Keratinocyte (primary cell): ENCODE data around the gene GATA2. TPM values are rescaled to one million over a fixed set of nuclear protein-coding genes. Genes with fewer than 3 reads are reported as not detected.

Experiments used
- DNase-seq: peaks from one replicate; pipeline ENCODE4 v3.0.0-alpha.2; 2011; ENCODE audit warnings: low read depth, missing footprints, low spot score
- FAIRE-seq: peaks from 2 replicates; lab custom pipeline; 2011; peaks lifted over from hg19 to GRCh38; lab: Jason Lieb, UNC
- H2AFZ ChIP-seq: 2 replicates; pipeline ENCODE4 v1.6.0; 2012; ENCODE audit warnings: low read length, control low read depth, inconsistent platforms; ENCODE audit not compliant: control insufficient read depth
- H3K27ac ChIP-seq: 2 replicates; pipeline ENCODE4 v1.5.1; 2011; ENCODE audit warnings: low read length; ENCODE audit not compliant: control insufficient read depth, insufficient read depth
- H3K27me3 ChIP-seq: 3 replicates; pipeline ENCODE4 v1.6.0; 2011; ENCODE audit warnings: low read length; ENCODE audit not compliant: control insufficient read depth, insufficient read depth; ENCODE audit errors: extremely low read depth
- H3K36me3 ChIP-seq, 2 experiments: 2 replicates in 1 of 2; 3 replicates in 1 of 2; pipeline ENCODE4 v1.5.1; 2011; ENCODE audit warnings: low read length in 2 of 2, mild to moderate bottlenecking in 1 of 2; ENCODE audit not compliant: control insufficient read depth in 2 of 2, insufficient read depth in 2 of 2; ENCODE audit errors: extremely low read depth in 1 of 2
- H3K4me1 ChIP-seq: 3 replicates; pipeline ENCODE4 v1.5.1; 2011; ENCODE audit warnings: low read length; ENCODE audit not compliant: control insufficient read depth, insufficient read depth; ENCODE audit errors: extremely low read depth
- H3K4me2 ChIP-seq: 3 replicates; pipeline ENCODE4 v1.6.0; 2011; ENCODE audit warnings: low read depth, low read length; ENCODE audit not compliant: control insufficient read depth, insufficient read depth; ENCODE audit errors: extremely low read depth
- H3K4me3 ChIP-seq, 3 experiments: fragments of 200-600 bp in 1 of 3; sonication (generic) in 1 of 3; 2 replicates in 2 of 3; 3 replicates in 1 of 3; pipeline ENCODE4 v1.5.1; 2011 to 2016; ENCODE audit warnings: low read length in 3 of 3, mild to moderate bottlenecking in 3 of 3, control low read depth in 2 of 3, inconsistent platforms in 1 of 3, low read depth in 1 of 3, mixed read lengths in 1 of 3, mixed run types in 1 of 3, moderate library complexity in 1 of 3; ENCODE audit not compliant: control insufficient read depth in 2 of 3, insufficient read depth in 2 of 3; ENCODE audit errors: extremely low read depth in 1 of 3
- H3K79me2 ChIP-seq: 2 replicates; pipeline ENCODE4 v1.6.0; 2012; ENCODE audit warnings: low read length; ENCODE audit not compliant: control insufficient read depth, insufficient read depth
- H3K9ac ChIP-seq: 3 replicates; pipeline ENCODE4 v1.6.0; 2011; ENCODE audit warnings: low read length; ENCODE audit not compliant: control insufficient read depth, insufficient read depth; ENCODE audit errors: extremely low read depth
- H3K9me1 ChIP-seq: 3 replicates; pipeline ENCODE4 v1.6.0; 2011; ENCODE audit warnings: low read length; ENCODE audit not compliant: control insufficient read depth, insufficient read depth; ENCODE audit errors: extremely low read depth
- H3K9me3 ChIP-seq: 2 replicates; pipeline ENCODE4 v1.5.1; 2012; ENCODE audit warnings: low read depth, low read length; ENCODE audit not compliant: control insufficient read depth
- H4K20me1 ChIP-seq: 3 replicates; pipeline ENCODE4 v1.6.0; 2011; ENCODE audit warnings: low read length; ENCODE audit not compliant: control insufficient read depth, insufficient read depth; ENCODE audit errors: extremely low read depth
- CTCF ChIP-seq, 3 experiments: IDR thresholded peaks in 1 of 3; conservative IDR thresholded peaks in 1 of 3; optimal IDR thresholded peaks in 1 of 3; 2 replicates in 2 of 3; 3 replicates in 1 of 3; pipeline versions ENCODE3 to v1.5.1; 2011; ENCODE audit warnings: low read length in 3 of 3, mild to moderate bottlenecking in 3 of 3, moderate library complexity in 2 of 3, control low read depth in 1 of 3, inconsistent platforms in 1 of 3; ENCODE audit not compliant: insufficient read depth in 2 of 3; ENCODE audit errors: extremely low read depth in 1 of 3
- EZH2 ChIP-seq: IDR thresholded peaks from one replicate; pipeline ENCODE4 v1.6.1; 2012; ENCODE audit warnings: inconsistent platforms, mild to moderate bottlenecking, low read length, moderate library complexity
- dilution Hi-C: fragments of 300-500 bp; cut with MboI; formaldehyde crosslinking; loops from one replicate; pipeline ENCODE4 v1.7.0; 2020; ENCODE audit warnings: low sequenced_read_pairs; ENCODE audit not compliant: extremely low pct_ligation_motif_present
- polyA plus RNA-seq, 5 experiments: library from polyadenylated mRNA; depleted of rRNA in 3 of 5; stranded (reverse) in 3 of 5; stranded (forward) in 1 of 5; unstranded in 1 of 5; fragments of >200 nt; gene quantifications; 1 replicate in 1 of 5; 2 replicates in 3 of 5; 3 replicates in 1 of 5; pipeline versions ENCODE4 v1.2.1 to v1.2.3, GENCODE V29; 2011 to 2012; ENCODE audit warnings: missing spikeins in 2 of 5, low read depth in 1 of 5, low replicate concordance in 1 of 5

Gene GATA2
- polyA plus RNA-seq, 1 donor (not counting 4 experiments of a cell fraction or from before 2014, with no cell fraction given), result not detected

DNA sequence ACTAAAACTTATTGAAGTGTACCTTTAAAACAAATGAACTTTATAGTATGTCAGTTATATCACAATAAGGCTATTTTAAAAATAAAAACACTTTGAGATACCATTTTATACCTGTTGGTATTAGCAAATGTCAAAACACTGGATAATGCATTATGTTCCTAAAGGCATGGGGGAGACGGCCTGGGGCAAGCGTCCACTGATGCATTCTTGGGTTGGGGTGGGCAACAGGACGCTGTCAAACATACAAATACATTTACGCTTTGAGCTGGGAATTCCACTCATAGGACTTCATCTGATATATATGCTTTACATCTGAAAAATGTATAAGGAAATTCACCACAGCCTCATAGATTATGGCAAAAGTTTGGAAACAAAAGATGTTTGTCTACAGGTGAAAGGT is 7.6 kb upstream of the GATA2 start:
- H3K4me2 ChIP-seq, result no peak overlapping the region
- no peaks in the 10 kb centered on the region for H3K9me3 ChIP-seq
- H3K27me3 ChIP-seq, result peaks cover 44% of the 10 kb centered on the region
- dilution Hi-C loops, result no loop called here
- no peaks in the 10 kb centered on the region for H3K9me1 ChIP-seq
- H3K9ac ChIP-seq, result no peak overlapping the region
- H4K20me1 ChIP-seq, result peaks cover 2% of the 10 kb centered on the region
- no peaks in the 10 kb centered on the region for H3K79me2 ChIP-seq
- no peaks in the 10 kb centered on the region for H3K36me3 ChIP-seq
- TF ChIP-seq CTCF (optimal IDR thresholded peaks at IDR 0.05 in 1 of 3, IDR thresholded peaks at IDR 0.05 in 1 of 3, conservative IDR thresholded peaks at IDR 0.05 in 1 of 3; ENCODE audit: extremely low read depth in 1 of 3, insufficient read depth in 2 of 3, low read length in 3 of 3) (no peak), EZH2 (no peak)
- no peaks in the 10 kb centered on the region for H3K4me1 ChIP-seq
- H3K4me3 ChIP-seq, result no peak overlapping the region
- DNase-seq (no peak), FAIRE-seq (no peak)
- H3K27ac ChIP-seq, result no peak overlapping the region
- H2AFZ ChIP-seq, result no peak overlapping the region

GRCh38 chr3:128499724-128500275 is 6.8 kb upstream of the GATA2 start:
- H3K27me3 ChIP-seq, result peaks cover 52% of the 10 kb centered on the region

More at GRCh38 chr3:128499724-128500275, 6.8 kb upstream of the GATA2 start:
- dilution Hi-C loops, result no loop called here
- FAIRE-seq (no peak), DNase-seq (no peak)
- no peak overlapping the region for H3K4me2 ChIP-seq
- H3K9ac ChIP-seq, result no peak overlapping the region
- H3K27ac ChIP-seq, result no peak overlapping the region
- H3K9me1 ChIP-seq, result no peaks in the 10 kb centered on the region
- no peaks in the 10 kb centered on the region for H3K4me1 ChIP-seq
- no peak for TF ChIP-seq EZH2
- TF ChIP-seq CTCF (optimal IDR thresholded peaks at IDR 0.05 in 1 of 3, IDR thresholded peaks at IDR 0.05 in 1 of 3, conservative IDR thresholded peaks at IDR 0.05 in 1 of 3; ENCODE audit: extremely low read depth in 1 of 3, insufficient read depth in 2 of 3, low read length in 3 of 3), result no peak
- H3K36me3 ChIP-seq, result no peaks in the 10 kb centered on the region
- H2AFZ ChIP-seq, result no peak overlapping the region
- peaks cover 2% of the 10 kb centered on the region for H4K20me1 ChIP-seq
- H3K79me2 ChIP-seq, result no peaks in the 10 kb centered on the region
- H3K9me3 ChIP-seq, result no peaks in the 10 kb centered on the region
- no peak overlapping the region for H3K4me3 ChIP-seq
